K562 (cell line): ENCODE results near the gene BPIFB2. TPM values are rescaled to one million over a fixed set of nuclear protein-coding genes. Genes with fewer than 3 reads are reported as not detected.

ENCODE experiments used
- ATAC-seq: fragments of 200-7000 bp; cut with Tn5 transposase; 3 replicates; pipeline ENCODE4 v1.9.1; 2020; ENCODE audit warnings: moderate library complexity
- BruUV-seq: library from RNA; stranded (reverse); fragments of 400-500 nt; replicated peaks from 2 replicates; lab custom pipeline; 2021; lab: Mats Ljungman, UMichigan
- CTCF ChIA-PET: fragments of 300-600 bp; formaldehyde crosslinking; extraction: SDS; loops from one replicate; lab custom pipeline; 2021; ENCODE audit warnings: low intra/inter-chr PET ratio; lab: Yijun Ruan, JAX
- POLR2A ChIA-PET: fragments of 300-600, 350-650 bp; sonication (Branson Sonifier 250); formaldehyde crosslinking; extraction: SDS; loops from one replicate; lab custom pipeline; 2021; ENCODE audit warnings: antibody characterized with exemption, inconsistent platforms; lab: Yijun Ruan, JAX
- DNase-seq, 4 experiments: peaks; one replicate each; pipeline versions ENCODE4 v3.0.0 to v3.0.0-alpha.2; 2011 to 2018; ENCODE audit warnings: low spot score in 3 of 4, mixed read lengths in 3 of 4; ENCODE audit errors: extremely low read depth in 1 of 4
- FAIRE-seq: peaks from 2 replicates; lab custom pipeline; 2011; peaks lifted over from hg19 to GRCh38; lab: Jason Lieb, UNC
- H2AFZ ChIP-seq: 2 replicates; pipeline ENCODE4 v1.6.0; 2011; ENCODE audit warnings: low read depth, low read length, control low read depth, inconsistent platforms
- H3K27ac ChIP-seq: fragments of 200-600 bp; 3 replicates; pipeline ENCODE4 v1.8.0; 2011; ENCODE audit warnings: low read depth, mild to moderate bottlenecking, control low read depth, inconsistent platforms, low read length, moderate library complexity, mixed read lengths; ENCODE audit errors: extremely low read depth
- H3K27me3 ChIP-seq, 2 experiments: fragments of 300-600 bp in 1 of 2; 2 replicates in 1 of 2; 3 replicates in 1 of 2; pipeline versions ENCODE4 v1.6.0 to v1.8.0; 2011; ENCODE audit warnings: inconsistent platforms in 2 of 2, low read length in 2 of 2, mild to moderate bottlenecking in 1 of 2, mixed read lengths in 1 of 2, moderate library complexity in 1 of 2; ENCODE audit not compliant: control insufficient read depth in 2 of 2, insufficient read depth in 2 of 2
- H3K36me3 ChIP-seq: fragments of 300-600 bp; 3 replicates; pipeline ENCODE4 v1.8.0; 2011; ENCODE audit warnings: mild to moderate bottlenecking, low read length, inconsistent platforms; ENCODE audit not compliant: control insufficient read depth, insufficient read depth
- H3K4me1 ChIP-seq, 2 experiments: fragments of 200-600 bp in 1 of 2; replicated peaks in 1 of 2; 2 replicates in 1 of 2; 3 replicates in 1 of 2; pipeline versions ENCODE4 v1.5.1 to v1.8.0; 2011; ENCODE audit warnings: inconsistent platforms in 2 of 2, low read length in 2 of 2, mild to moderate bottlenecking in 1 of 2, mixed read lengths in 1 of 2, moderate library complexity in 1 of 2; ENCODE audit not compliant: control insufficient read depth in 2 of 2, insufficient read depth in 2 of 2
- H3K4me2 ChIP-seq: 2 replicates; pipeline ENCODE4 v1.6.1; 2011; ENCODE audit warnings: low read length, control low read depth, inconsistent platforms, mixed read lengths; ENCODE audit not compliant: insufficient read depth
- H3K4me3 ChIP-seq: fragments of 200-600 bp; sonication (generic), shearing (Covaris generic); 2 replicates; pipeline ENCODE4 v1.5.1; 2016; ENCODE audit warnings: control low read depth, inconsistent platforms
- H3K79me2 ChIP-seq: fragments of 200-600 bp; 3 replicates; pipeline ENCODE4 v1.8.0; 2011; ENCODE audit warnings: low read length, inconsistent platforms; ENCODE audit not compliant: control insufficient read depth, insufficient read depth
- H3K9ac ChIP-seq, 2 experiments: 2 replicates each; pipeline versions ENCODE4 v1.6.0 to v1.6.1; 2011; ENCODE audit warnings: low read depth in 2 of 2, low read length in 2 of 2, control low read depth in 1 of 2, inconsistent platforms in 1 of 2, mild to moderate bottlenecking in 1 of 2, mixed read lengths in 1 of 2; ENCODE audit not compliant: insufficient read depth in 1 of 2
- H3K9me1 ChIP-seq: one replicate; pipeline ENCODE4 v1.6.0; 2011; ENCODE audit warnings: inconsistent platforms, mild to moderate bottlenecking, low read length, moderate library complexity; ENCODE audit not compliant: control insufficient read depth, insufficient read depth
- H3K9me3 ChIP-seq: replicated peaks from 2 replicates; pipeline ENCODE4 v1.5.1; 2011; ENCODE audit warnings: low read depth, low read length, inconsistent platforms; ENCODE audit not compliant: control insufficient read depth, insufficient read depth
- H4K20me1 ChIP-seq: replicated peaks from 2 replicates; pipeline ENCODE4 v1.6.1; 2011; ENCODE audit warnings: low read length, inconsistent platforms, mixed read lengths; ENCODE audit not compliant: control insufficient read depth, insufficient read depth
- CBFA2T3 ChIP-seq: fragments of 450-650 bp; IDR thresholded peaks from 2 replicates; pipeline ENCODE4 v1.6.1; 2017
- DNMT1 ChIP-seq: fragments of 450-650 bp; IDR thresholded peaks from 2 replicates; pipeline ENCODE4 v1.6.1; 2016; ENCODE audit warnings: antibody characterized with exemption, mild to moderate bottlenecking
- EGR1 ChIP-seq: fragments of 450-650 bp; conservative IDR thresholded peaks from 2 replicates; pipeline ENCODE4 v1.6.1; 2017; ENCODE audit warnings: mild to moderate bottlenecking
- FOSL1 ChIP-seq: fragments of 200-800 bp; sonication (Bioruptor generic); conservative IDR thresholded peaks from 2 replicates; pipeline ENCODE4 v1.6.1; 2016; ENCODE audit warnings: missing genetic modification characterization, missing compliant biosample characterization
- HEY1 ChIP-seq: fragments of 250-450 bp; sonication (Bioruptor Pico); IDR thresholded peaks from 2 replicates; pipeline ENCODE4 v1.5.0; 2020; ENCODE audit warnings: mild to moderate bottlenecking, moderate library complexity, borderline replicate concordance
- LCOR ChIP-seq: sonication (generic); formaldehyde crosslinking; IDR thresholded peaks from 2 replicates; pipeline ENCODE4 v1.8.0; 2022; ENCODE audit warnings: mild to moderate bottlenecking, missing genetic modification reagents
- POLR2AphosphoS5 ChIP-seq: IDR thresholded peaks from 2 replicates; pipeline ENCODE4 v1.6.1; 2011; ENCODE audit warnings: mild to moderate bottlenecking, low read depth, low read length, moderate library complexity; ENCODE audit not compliant: control insufficient read depth, insufficient read depth
- PPARD ChIP-seq: fragments of 250-450 bp; sonication (Bioruptor Pico); IDR thresholded peaks from 2 replicates; pipeline ENCODE4 v1.8.0; 2022; ENCODE audit warnings: inconsistent platforms, mild to moderate bottlenecking, moderate library complexity
- RBM17 ChIP-seq: fragments of 200-400 bp; formaldehyde crosslinking; IDR thresholded peaks from 2 replicates; pipeline ENCODE4 v1.6.1; 2017; ENCODE audit warnings: low read depth, mild to moderate bottlenecking, low read length, borderline replicate concordance
- ZFP36 ChIP-seq: fragments of 150-350 bp; IDR thresholded peaks from 2 replicates; pipeline ENCODE4 v1.6.1; 2018; ENCODE audit warnings: low read length, low read depth; ENCODE audit not compliant: partially characterized antibody
- WGBS: fragments of 100-300 bp; shearing (Covaris generic); methylation state at CpG from one replicate; pipeline ENCODE4 v1.1.6; 2016; ENCODE audit warnings: low coverage, mixed read lengths; ENCODE audit not compliant: insufficient coverage; ENCODE audit errors: missing lambda C conversion rate; 5-methylcytosine and 5-hydroxymethylcytosine counted together
- in situ Hi-C: fragments of 300-500 bp; cut with MboI; formaldehyde crosslinking; loops from 4 replicates; pipeline ENCODE4 v1.15.0; 2018; ENCODE audit warnings: inconsistent platforms, mixed read lengths
- intact Hi-C: fragments of 100-400 bp; cut with micrococcal nuclease; formaldehyde crosslinking; loops from 2 replicates; pipeline ENCODE4 v1.14.2; 2022
- polyA plus RNA-seq, 8 experiments: library from polyadenylated mRNA; depleted of rRNA in 4 of 8; stranded (reverse) in 5 of 8; unstranded in 3 of 8; fragments of >200 nt; fragmentation: Nextera tagmentation in 2 of 8; fragmentation: Illumina TruSeq in 1 of 8; extraction: Ambion mirVana in 2 of 8; extraction: Trizol in 1 of 8; gene quantifications; 2 replicates each; pipeline versions ENCODE4 v1.2.1 to v1.2.3, GENCODE V29; 2011 to 2014; ENCODE audit warnings: inconsistent platforms in 1 of 8, missing spikeins in 1 of 8
- total RNA-seq, 7 experiments: library from RNA; depleted of rRNA in 6 of 7; stranded (reverse); fragments of >200 nt in 6 of 7; fragmentation: Illumina TruSeq in 2 of 7; extraction: Trizol in 2 of 7; gene quantifications; 2 replicates each; pipeline versions ENCODE4 v1.2.1 to v1.2.3, GENCODE V29; 2011 to 2021; ENCODE audit warnings: low replicate concordance in 1 of 7
- TF ChIP-seq, protein P1 (sequence below): fragments of 450-650 bp; formaldehyde crosslinking; IDR thresholded peaks from 2 replicates; pipeline ENCODE4 v1.4.0; 2022; ENCODE audit warnings: mild to moderate bottlenecking, moderate library complexity
- TF ChIP-seq, protein P2 (sequence below): fragments of 450-650 bp; IDR thresholded peaks from 2 replicates; pipeline ENCODE4 v1.6.1; 2017; ENCODE audit warnings: mild to moderate bottlenecking, moderate library complexity
- TF ChIP-seq, protein P3 (sequence below): fragments of 150-350 bp; conservative IDR thresholded peaks from 2 replicates; pipeline ENCODE4 v1.6.1; 2014; ENCODE audit warnings: low read length
- TF ChIP-seq, protein P4 (sequence below): sonication (generic); formaldehyde crosslinking; IDR thresholded peaks from 2 replicates; pipeline ENCODE4 v1.8.0; 2022; ENCODE audit warnings: mild to moderate bottlenecking, missing genetic modification reagents

Gene BPIFB2
- total and polyA plus RNA-seq, 9 of the 15 experiments (the other 6 are each of a cell fraction or from before 2014, with no cell fraction given): not detected

- in situ Hi-C loops (no loop called here), intact Hi-C loops (loop anchor here (2.0 kb wide), 1 partner anchor 101 kb away; no protein-coding TSS in a partner anchor)
- FAIRE-seq (no peak), DNase-seq (no peak), ATAC-seq (no peak)
- Histone ChIP-seq H3K27ac (no peak within 1 kb of the TSS), H3K9ac (no peak within 1 kb of the TSS), H3K36me3 (no peaks in the 10 kb centered on the region), H3K79me2 (no peaks in the 10 kb centered on the region), H3K9me1 (no peaks in the 10 kb centered on the region), H4K20me1 (no peaks in the 10 kb centered on the region), H2AFZ (no peak within 1 kb of the TSS), H3K27me3 (peaks cover 5 to 41% of the 10 kb centered on the region in 2 experiments; a peak in 3 of 5 replicates), H3K9me3 (peaks cover 4% of the 10 kb centered on the region), H3K4me1 (no peaks in the 10 kb centered on the region; a peak in 1 of 5 replicates), H3K4me2 (no peak within 1 kb of the TSS), H3K4me3 (no peak within 1 kb of the TSS)
- no TSS peak for BruUV-seq
- POLR2A ChIA-PET: interaction anchor here (0.6 to 1.1 kb wide), 3 partner anchors 19 to 181 kb away, joined by 3 to 5 read pairs (median 4); no protein-coding TSS in a partner anchor
- WGBS: 0% methylated on average over 6 of the region's 6 CpGs
- CTCF ChIA-PET: interaction anchor here (1.0 to 1.3 kb wide), 2 partner anchors 101 to 102 kb away, joined by 3 to 6 read pairs; no protein-coding TSS in a partner anchor
- TF ChIP-seq, protein P1, sequence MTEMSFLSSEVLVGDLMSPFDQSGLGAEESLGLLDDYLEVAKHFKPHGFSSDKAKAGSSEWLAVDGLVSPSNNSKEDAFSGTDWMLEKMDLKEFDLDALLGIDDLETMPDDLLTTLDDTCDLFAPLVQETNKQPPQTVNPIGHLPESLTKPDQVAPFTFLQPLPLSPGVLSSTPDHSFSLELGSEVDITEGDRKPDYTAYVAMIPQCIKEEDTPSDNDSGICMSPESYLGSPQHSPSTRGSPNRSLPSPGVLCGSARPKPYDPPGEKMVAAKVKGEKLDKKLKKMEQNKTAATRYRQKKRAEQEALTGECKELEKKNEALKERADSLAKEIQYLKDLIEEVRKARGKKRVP: no peak
- TF ChIP-seq CBFA2T3: no peak
- TF ChIP-seq RBM17: no peak
- TF ChIP-seq, protein P2, sequence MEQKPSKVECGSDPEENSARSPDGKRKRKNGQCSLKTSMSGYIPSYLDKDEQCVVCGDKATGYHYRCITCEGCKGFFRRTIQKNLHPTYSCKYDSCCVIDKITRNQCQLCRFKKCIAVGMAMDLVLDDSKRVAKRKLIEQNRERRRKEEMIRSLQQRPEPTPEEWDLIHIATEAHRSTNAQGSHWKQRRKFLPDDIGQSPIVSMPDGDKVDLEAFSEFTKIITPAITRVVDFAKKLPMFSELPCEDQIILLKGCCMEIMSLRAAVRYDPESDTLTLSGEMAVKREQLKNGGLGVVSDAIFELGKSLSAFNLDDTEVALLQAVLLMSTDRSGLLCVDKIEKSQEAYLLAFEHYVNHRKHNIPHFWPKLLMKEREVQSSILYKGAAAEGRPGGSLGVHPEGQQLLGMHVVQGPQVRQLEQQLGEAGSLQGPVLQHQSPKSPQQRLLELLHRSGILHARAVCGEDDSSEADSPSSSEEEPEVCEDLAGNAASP: no peak
- no peak for TF ChIP-seq POLR2AphosphoS5
- TF ChIP-seq LCOR (CRISPR knock-in tag): no peak
- no peak for TF ChIP-seq DNMT1
- no peak for TF ChIP-seq PPARD (CRISPR knock-in tag)
- TF ChIP-seq, protein P3, sequence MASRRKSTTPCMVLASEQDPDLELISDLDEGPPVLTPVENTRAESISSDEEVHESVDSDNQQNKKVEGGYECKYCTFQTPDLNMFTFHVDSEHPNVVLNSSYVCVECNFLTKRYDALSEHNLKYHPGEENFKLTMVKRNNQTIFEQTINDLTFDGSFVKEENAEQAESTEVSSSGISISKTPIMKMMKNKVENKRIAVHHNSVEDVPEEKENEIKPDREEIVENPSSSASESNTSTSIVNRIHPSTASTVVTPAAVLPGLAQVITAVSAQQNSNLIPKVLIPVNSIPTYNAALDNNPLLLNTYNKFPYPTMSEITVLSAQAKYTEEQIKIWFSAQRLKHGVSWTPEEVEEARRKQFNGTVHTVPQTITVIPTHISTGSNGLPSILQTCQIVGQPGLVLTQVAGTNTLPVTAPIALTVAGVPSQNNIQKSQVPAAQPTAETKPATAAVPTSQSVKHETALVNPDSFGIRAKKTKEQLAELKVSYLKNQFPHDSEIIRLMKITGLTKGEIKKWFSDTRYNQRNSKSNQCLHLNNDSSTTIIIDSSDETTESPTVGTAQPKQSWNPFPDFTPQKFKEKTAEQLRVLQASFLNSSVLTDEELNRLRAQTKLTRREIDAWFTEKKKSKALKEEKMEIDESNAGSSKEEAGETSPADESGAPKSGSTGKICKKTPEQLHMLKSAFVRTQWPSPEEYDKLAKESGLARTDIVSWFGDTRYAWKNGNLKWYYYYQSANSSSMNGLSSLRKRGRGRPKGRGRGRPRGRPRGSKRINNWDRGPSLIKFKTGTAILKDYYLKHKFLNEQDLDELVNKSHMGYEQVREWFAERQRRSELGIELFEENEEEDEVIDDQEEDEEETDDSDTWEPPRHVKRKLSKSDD: no peak
- no peak for TF ChIP-seq HEY1 (CRISPR knock-in tag)
- TF ChIP-seq FOSL1: no peak
- TF ChIP-seq ZFP36: no peak
- TF ChIP-seq EGR1: no peak
- TF ChIP-seq, protein P4, sequence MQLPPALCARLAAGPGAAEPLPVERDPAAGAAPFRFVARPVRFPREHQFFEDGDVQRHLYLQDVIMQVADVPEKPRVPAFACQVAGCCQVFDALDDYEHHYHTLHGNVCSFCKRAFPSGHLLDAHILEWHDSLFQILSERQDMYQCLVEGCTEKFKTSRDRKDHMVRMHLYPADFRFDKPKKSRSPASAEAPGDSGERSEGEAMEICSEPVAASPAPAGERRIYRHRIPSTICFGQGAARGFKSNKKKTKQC (CRISPR knock-in tag): no peak
Observed at GRCh38 chr20:33004141-33004751, 3.3 kb upstream of the BPIFB2 start, which contains the start of gene SUN5. Gene SUN5 (minus strand): TSS chr20:33004433. CDS start chr20:33004340, 93 bp downstream.
